ENCODE results near the gene GRM8. TPM values are rescaled to one million over a fixed set of nuclear protein-coding genes. Genes with fewer than 3 reads are reported as not detected.

Gene GRM8
- polyA plus RNA-seq, 1 donor (not counting 4 experiments of a cell fraction or from before 2014, with no cell fraction given): not detected

DNA sequence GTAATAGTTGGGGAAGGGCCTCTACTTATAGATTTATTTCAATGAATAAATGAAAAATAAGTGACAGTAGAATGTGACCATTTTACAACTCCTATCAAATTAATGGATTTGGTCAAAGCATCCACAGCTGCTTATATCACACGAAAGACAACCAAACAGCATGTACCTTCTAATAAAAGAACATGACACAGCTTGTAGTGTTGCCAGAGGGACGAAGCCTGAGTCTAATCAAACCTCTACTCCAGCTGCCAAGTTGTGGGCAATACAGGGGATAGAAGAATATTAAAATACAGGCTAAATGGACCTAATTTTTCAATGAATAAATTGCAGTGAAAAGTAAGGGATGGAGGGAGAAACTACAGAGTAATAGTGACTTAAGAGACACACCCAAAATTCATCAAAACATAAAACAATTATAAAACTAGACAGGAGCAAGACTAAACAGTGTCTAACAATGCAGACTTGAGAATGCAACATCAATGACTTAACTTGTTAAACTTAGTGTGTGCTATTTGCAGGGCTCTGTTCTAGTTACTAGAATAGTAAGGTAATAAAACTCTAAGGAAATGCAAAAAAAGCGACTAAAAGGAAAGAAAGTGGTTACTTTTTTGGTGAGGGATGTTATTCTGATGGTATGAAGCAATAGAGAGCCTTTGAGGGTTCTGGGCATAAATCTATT, 853.8 kb downstream of the GRM8 start:
- no peaks in the 10 kb centered on the region for H3K27me3 ChIP-seq (ENCODE audit: control insufficient read depth, extremely low read depth, insufficient read depth, low read length)
- dilution Hi-C loops (cut with MboI; ENCODE audit: extremely low pct_ligation_motif_present, low sequenced_read_pairs): no loop called here
- H2AFZ ChIP-seq (ENCODE audit: control insufficient read depth, low read length): no peak overlapping the region
- H3K9me1 ChIP-seq (ENCODE audit: control insufficient read depth, extremely low read depth, insufficient read depth, low read length): no peaks in the 10 kb centered on the region
- H3K9me3 ChIP-seq (ENCODE audit: control insufficient read depth, low read depth, low read length): no peaks in the 10 kb centered on the region
- no peaks in the 10 kb centered on the region for H4K20me1 ChIP-seq (ENCODE audit: control insufficient read depth, extremely low read depth, insufficient read depth, low read length)
- H3K79me2 ChIP-seq (ENCODE audit: control insufficient read depth, insufficient read depth, low read length): no peaks in the 10 kb centered on the region
- H3K4me3 ChIP-seq (ENCODE audit: control insufficient read depth in 2 of 3, extremely low read depth in 1 of 3, insufficient read depth in 2 of 3, low read depth in 1 of 3, low read length in 3 of 3): no peak overlapping the region
- DNase-seq (ENCODE audit: low read depth, low spot score) (no peak), FAIRE-seq (no peak)
- H3K36me3 ChIP-seq (ENCODE audit: control insufficient read depth in 2 of 2, extremely low read depth in 1 of 2, insufficient read depth in 2 of 2, low read length in 2 of 2): no peaks in the 10 kb centered on the region
- no peak overlapping the region for H3K27ac ChIP-seq (ENCODE audit: control insufficient read depth, insufficient read depth, low read length)
- no peaks in the 10 kb centered on the region for H3K4me1 ChIP-seq (ENCODE audit: control insufficient read depth, extremely low read depth, insufficient read depth, low read length)
- H3K4me2 ChIP-seq (ENCODE audit: control insufficient read depth, extremely low read depth, insufficient read depth, low read depth, low read length): no peak overlapping the region
- TF ChIP-seq, protein P1, sequence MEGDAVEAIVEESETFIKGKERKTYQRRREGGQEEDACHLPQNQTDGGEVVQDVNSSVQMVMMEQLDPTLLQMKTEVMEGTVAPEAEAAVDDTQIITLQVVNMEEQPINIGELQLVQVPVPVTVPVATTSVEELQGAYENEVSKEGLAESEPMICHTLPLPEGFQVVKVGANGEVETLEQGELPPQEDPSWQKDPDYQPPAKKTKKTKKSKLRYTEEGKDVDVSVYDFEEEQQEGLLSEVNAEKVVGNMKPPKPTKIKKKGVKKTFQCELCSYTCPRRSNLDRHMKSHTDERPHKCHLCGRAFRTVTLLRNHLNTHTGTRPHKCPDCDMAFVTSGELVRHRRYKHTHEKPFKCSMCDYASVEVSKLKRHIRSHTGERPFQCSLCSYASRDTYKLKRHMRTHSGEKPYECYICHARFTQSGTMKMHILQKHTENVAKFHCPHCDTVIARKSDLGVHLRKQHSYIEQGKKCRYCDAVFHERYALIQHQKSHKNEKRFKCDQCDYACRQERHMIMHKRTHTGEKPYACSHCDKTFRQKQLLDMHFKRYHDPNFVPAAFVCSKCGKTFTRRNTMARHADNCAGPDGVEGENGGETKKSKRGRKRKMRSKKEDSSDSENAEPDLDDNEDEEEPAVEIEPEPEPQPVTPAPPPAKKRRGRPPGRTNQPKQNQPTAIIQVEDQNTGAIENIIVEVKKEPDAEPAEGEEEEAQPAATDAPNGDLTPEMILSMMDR (optimal IDR thresholded peaks at IDR 0.05 in 1 of 3, IDR thresholded peaks at IDR 0.05 in 1 of 3, conservative IDR thresholded peaks at IDR 0.05 in 1 of 3; ENCODE audit: extremely low read depth in 1 of 3, insufficient read depth in 2 of 3, low read length in 3 of 3): no peak
- TF ChIP-seq EZH2 (IDR thresholded peaks at IDR 0.05; ENCODE audit: low read length): no peak
- H3K9ac ChIP-seq (ENCODE audit: control insufficient read depth, extremely low read depth, insufficient read depth, low read length): no peak overlapping the region

DNA sequence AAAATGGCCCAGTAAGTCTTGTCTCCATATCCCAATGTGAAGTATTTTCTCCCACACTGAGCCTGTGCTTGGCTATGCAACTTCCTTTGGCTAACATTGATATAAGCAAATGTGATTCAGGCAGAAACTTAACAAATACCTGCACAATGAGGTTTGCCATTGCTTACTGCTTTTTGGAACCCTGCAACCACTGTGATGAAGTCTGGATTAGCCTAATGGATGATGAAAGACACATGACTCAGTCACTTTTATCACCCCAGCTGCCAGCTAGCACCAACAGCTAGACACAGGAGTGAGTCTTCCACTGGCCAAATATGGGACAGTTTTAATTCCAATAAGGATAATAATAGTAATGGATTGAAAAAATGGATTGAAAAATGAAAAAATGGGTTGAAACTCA, 854.5 kb downstream of the GRM8 start:
- no peak for FAIRE-seq

More for the DNA sequence above, 854.5 kb downstream of the GRM8 start:
- H3K4me3 ChIP-seq (ENCODE audit: control insufficient read depth in 2 of 3, extremely low read depth in 1 of 3, insufficient read depth in 2 of 3, low read depth in 1 of 3, low read length in 3 of 3): no peak overlapping the region
- H3K36me3 ChIP-seq (ENCODE audit: control insufficient read depth in 2 of 2, extremely low read depth in 1 of 2, insufficient read depth in 2 of 2, low read length in 2 of 2): no peaks in the 10 kb centered on the region
- no peak overlapping the region for H3K27ac ChIP-seq (ENCODE audit: control insufficient read depth, insufficient read depth, low read length)
- H3K27me3 ChIP-seq (ENCODE audit: control insufficient read depth, extremely low read depth, insufficient read depth, low read length): no peaks in the 10 kb centered on the region
- no peaks in the 10 kb centered on the region for H3K79me2 ChIP-seq (ENCODE audit: control insufficient read depth, insufficient read depth, low read length)
- no peaks in the 10 kb centered on the region for H3K4me1 ChIP-seq (ENCODE audit: control insufficient read depth, extremely low read depth, insufficient read depth, low read length)
- dilution Hi-C loops (cut with MboI; ENCODE audit: extremely low pct_ligation_motif_present, low sequenced_read_pairs): no loop called here
- no peaks in the 10 kb centered on the region for H3K9me1 ChIP-seq (ENCODE audit: control insufficient read depth, extremely low read depth, insufficient read depth, low read length)
- TF ChIP-seq, protein P1 (optimal IDR thresholded peaks at IDR 0.05 in 1 of 3, IDR thresholded peaks at IDR 0.05 in 1 of 3, conservative IDR thresholded peaks at IDR 0.05 in 1 of 3; ENCODE audit: extremely low read depth in 1 of 3, insufficient read depth in 2 of 3, low read length in 3 of 3): no peak
- no peak for TF ChIP-seq EZH2 (IDR thresholded peaks at IDR 0.05; ENCODE audit: low read length)
- H3K9me3 ChIP-seq (ENCODE audit: control insufficient read depth, low read depth, low read length): no peaks in the 10 kb centered on the region
- no peaks in the 10 kb centered on the region for H4K20me1 ChIP-seq (ENCODE audit: control insufficient read depth, extremely low read depth, insufficient read depth, low read length)
- H3K4me2 ChIP-seq (ENCODE audit: control insufficient read depth, extremely low read depth, insufficient read depth, low read depth, low read length): no peak overlapping the region
- H3K9ac ChIP-seq (ENCODE audit: control insufficient read depth, extremely low read depth, insufficient read depth, low read length): no peak overlapping the region
- no peak for DNase-seq (ENCODE audit: low read depth, low spot score)
- H2AFZ ChIP-seq (ENCODE audit: control insufficient read depth, low read length): no peak overlapping the region
